ENCODE data around the gene WDR77.

WDR77 gene

DNA sequence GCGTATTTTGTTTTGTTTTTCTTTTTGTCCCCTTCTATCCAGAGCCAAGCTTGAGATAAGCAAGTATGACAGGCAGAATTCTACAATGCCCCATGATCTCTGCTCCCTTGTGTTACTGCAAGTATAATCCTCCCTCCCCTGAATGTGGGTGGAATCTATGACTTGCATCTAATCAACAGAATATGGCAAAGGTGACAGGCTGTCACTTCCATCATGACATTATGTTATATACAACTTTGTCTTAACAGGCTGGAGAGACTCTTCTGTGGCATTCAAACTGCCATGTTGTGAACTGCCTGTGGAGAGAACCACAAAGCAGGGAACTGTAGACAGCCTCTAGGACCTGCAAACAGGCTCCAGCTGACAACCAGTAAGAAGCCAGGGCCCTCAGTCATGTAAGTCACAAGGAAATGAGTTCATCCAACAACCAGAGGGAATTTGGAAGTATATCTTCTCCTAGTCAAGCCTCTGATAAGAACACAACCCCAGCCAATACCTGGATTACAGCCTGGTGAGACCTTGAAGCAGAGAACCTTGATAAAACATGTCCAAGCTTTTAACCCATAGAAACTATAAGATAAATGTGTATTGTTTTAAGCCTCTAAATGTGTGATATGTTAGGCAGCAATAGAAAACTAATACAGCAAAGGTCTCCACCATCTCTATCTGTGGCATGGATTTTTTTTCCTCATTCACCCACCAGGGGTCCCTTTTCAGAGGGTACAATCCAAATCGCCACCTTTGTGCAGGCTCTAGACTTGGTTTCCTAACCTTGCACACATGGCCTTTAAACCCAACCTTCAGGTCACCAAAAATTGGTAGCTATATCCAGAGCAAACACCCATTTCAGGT is 19.0 kb upstream of the WDR77 start:
- FAIRE-seq, result no peak

DNA sequence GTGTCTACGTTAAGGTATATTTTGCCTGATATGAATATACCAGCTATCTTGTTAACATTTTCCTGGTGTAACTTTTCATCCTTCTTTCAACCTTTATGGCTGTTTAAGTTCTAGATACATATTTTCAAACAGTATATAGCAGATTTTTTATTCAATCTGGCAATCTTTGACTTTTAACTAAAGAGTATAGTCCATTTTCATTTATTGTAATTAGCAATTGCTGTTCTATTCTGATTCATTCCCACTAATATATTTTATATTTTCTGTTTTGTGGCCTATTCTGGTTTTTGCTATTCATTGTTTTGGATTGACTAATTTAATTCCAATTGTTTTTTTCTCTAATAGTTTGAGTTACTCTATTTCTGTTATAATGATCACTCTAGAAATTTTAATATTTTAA is 17.4 kb upstream of the WDR77 start:
- FAIRE-seq, result no peak

- no peak for FAIRE-seq
Measured at GRCh38 chr1:111465754-111466153, 16.7 kb upstream of the WDR77 start.

- FAIRE-seq, result no peak
Measured at GRCh38 chr1:111463029-111463683, 14.1 kb upstream of the WDR77 start.

- FAIRE-seq, result no peak
Measured at GRCh38 chr1:111462370-111463028, 13.4 kb upstream of the WDR77 start.

- FAIRE-seq, result no peak
Measured at GRCh38 chr1:111461765-111462164, 12.7 kb upstream of the WDR77 start.

DNA sequence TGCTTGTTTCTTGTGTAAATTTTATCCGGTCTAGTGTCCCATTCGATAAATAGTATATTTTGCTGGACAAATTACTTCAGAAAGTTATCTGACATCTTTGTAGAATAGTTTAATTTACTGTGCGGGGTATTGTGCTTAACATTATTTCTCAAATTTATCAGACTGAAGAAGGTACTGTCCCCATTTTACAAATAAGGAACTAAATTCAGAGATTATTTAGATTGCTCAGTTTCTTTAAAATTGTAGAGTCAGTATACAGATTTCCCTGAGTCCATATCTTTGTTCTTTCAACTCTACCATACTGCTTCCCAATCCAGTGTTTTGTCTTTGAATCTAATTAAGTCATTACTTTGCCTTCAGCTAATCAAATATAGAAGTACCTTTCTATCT is 6.6 kb upstream of the WDR77 start:
- no peak for FAIRE-seq

DNA sequence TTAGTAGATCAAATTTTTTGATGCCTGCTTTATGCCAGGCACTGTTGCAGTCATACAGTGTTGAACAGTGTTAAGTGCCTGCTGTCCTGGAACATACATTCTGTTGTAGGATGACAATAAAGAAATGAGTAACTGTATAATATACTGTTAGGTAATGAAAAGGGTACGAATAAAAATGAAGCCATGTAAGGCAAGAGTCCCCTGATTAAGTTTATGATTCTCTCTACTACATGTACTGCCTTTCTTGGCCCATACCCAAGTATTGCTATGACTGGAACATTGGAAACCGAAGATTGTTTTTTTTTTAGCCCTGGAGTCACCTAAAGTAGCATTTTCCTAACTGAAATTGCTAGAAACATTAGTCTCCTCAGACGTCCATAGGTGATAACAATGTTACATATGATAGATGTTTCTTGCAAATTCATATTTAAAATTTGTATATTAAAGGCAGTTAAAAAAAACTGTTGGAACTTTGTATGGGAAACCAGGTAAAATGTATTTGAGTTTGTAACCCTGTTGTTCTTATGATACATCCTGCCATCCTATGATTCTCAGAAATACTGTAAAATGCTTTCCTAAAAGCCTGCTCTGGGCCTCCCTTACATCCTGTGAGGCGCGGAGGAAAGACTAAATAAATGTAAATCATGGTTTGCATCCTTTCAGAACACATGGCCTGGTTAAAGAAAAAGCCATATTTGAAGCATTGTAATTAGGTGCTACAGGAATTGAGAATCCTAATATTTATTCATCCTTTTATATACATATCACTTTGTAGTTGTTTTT is 6.0 kb upstream of the WDR77 start:
- FAIRE-seq, result no peak

DNA sequence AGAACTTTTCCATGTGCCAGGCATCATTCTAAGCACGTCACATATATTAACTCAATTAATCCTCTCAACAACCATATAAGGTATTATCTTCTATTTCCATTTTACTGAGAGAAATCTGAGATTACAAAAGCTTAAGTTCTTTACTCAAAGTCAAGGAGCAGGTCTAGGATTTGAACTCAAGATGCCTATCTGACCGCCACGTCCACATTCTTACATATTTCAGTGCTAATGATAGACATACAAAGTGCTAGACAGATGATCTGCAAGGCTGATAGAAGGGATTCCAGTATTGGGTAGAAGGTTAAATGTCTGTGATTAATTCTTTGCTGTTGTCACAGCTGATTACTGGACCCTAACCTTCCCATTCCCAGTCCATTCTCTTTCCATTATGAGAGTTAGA is 4.7 kb upstream of the WDR77 start:
- no peak for FAIRE-seq

- FAIRE-seq, result no peak
Measured at GRCh38 chr1:111452581-111452980, 3.5 kb upstream of the WDR77 start.

GRCh38 chr1:111450185-111450584 is 1.1 kb upstream of the WDR77 start:
- no peak for FAIRE-seq

DNA sequence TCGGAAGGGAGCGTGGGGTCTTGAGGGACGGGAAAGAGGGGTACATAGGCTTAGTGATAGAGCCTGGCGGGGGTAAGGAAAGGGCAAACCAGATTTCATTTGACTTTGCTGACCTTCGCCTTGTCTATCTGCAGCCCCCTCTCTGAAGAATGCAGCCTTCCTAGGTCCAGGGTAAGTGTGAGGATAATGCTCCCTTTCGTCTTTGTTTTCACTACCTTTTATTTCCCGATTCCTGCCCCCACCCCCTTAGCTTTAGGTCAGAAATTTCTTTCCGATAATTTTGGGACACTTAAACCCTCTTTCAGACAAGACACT is 604 bp upstream of the WDR77 start:
- no peak for FAIRE-seq

DNA sequence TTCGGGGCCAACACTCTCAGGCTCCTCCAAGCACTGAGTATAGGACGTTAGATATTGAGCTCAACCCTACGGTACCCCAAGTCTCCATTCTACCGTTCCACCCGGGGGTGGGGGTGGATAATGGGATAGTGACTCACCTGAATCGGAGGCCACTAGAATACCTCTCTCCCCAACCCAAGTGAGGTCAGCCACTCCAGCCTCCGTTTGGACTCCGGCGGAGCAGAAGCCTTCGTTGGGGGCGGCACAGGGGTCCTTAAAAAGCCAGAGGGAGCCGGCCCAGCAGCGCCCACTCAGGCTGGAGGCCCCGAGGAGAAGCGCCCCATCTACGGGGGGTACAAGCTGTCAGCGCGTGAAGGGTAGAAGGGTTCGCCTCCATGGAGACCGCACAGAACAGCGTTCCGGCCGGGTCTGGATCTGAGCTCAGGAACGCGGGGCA is 556 bp downstream of the WDR77 start:
- FAIRE-seq, result no peak

DNA sequence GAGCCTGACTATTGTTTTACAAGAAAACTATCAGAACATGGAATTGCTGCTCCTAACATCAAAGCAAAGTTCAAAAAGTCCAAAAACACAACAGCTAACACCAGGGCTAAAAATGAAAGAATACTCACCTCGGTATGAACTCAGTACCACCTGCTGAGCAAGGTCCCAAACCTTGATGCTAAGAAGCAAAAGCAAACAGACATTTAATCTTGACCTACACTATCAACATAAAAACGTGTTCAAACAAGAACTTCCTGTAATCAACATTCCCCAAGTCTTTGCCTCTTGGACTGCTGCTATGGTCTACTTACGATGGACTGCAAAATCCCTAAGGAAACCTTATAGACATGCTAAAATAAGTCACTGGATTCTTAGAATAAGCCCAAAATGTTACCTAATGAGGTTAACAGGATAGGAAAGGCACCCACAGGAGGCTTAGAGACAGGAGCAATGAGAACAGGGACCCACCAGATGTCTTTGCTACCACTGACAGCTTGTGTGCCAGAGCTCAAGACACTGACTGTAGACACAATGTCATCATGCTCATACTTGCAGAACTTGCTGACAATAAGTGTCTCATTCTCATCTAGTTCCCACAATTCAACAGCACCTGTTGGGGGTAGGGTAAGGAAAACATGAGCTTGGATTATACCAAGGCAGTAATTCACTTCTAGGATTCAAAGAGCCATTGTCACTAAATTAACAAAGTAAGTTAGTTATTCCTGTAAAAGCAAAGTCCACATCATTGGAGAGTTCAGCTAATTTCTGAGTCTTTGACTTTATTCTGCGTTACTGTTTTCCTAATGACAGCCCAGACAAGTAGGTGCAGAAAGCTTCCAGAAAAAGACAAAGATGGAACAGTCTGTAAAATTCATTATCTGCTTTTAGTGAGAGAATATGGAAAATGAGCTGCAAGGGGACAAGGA is 1.8 kb downstream of the WDR77 start:
- FAIRE-seq, result no peak

GRCh38 chr1:111446546-111446945 is 2.5 kb downstream of the WDR77 start:
- FAIRE-seq, result no peak

DNA sequence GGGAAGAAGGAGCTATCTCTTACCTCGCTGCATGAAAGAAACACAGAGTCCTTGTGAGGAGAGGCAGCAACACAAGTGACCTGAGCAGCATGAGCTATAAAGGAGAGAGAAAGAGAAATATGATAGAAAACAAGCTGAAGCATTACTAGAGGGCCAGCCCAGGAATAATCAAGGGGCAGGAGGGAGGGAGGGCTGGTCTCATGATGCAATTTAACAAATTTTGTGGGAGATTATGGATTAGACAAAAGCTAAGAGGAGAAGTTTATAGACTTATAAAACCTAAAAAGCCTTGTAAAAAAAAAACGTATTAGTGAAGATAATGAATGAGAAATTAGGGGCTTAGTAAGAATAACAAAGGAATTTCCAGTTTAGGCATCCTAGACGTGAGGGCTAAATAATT is 5.0 kb downstream of the WDR77 start:
- no peak for FAIRE-seq

GRCh38 chr1:111442457-111442856 is 6.6 kb downstream of the WDR77 start:
- FAIRE-seq, result no peak

GRCh38 chr1:111441573-111442192 is 7.4 kb downstream of the WDR77 start:
- no peak for FAIRE-seq

GRCh38 chr1:111439461-111440351 is 9.3 kb downstream of the WDR77 start:
- FAIRE-seq, result no peak

- FAIRE-seq, result no peak
Measured at GRCh38 chr1:111436726-111437125, 12.3 kb downstream of the WDR77 start.

GRCh38 chr1:111424281-111424680 is 24.8 kb downstream of the WDR77 start:
- no peak for FAIRE-seq
